K562 (cell line): ENCODE data around the gene ENPP6. TPM values are rescaled to one million over a fixed set of nuclear protein-coding genes. Genes with fewer than 3 reads are reported as not detected.

Source experiments
- ATAC-seq: fragments of 200-7000 bp; cut with Tn5 transposase; 3 replicates; pipeline ENCODE4 v1.9.1; 2020; ENCODE audit warnings: moderate library complexity
- BruUV-seq: library from RNA; stranded (reverse); fragments of 400-500 nt; replicated peaks from 2 replicates; lab custom pipeline; 2021; lab: Mats Ljungman, UMichigan
- CTCF ChIA-PET: fragments of 300-600 bp; formaldehyde crosslinking; extraction: SDS; loops from one replicate; lab custom pipeline; 2021; ENCODE audit warnings: low intra/inter-chr PET ratio; lab: Yijun Ruan, JAX
- POLR2A ChIA-PET: fragments of 300-600, 350-650 bp; sonication (Branson Sonifier 250); formaldehyde crosslinking; extraction: SDS; loops from one replicate; lab custom pipeline; 2021; ENCODE audit warnings: antibody characterized with exemption, inconsistent platforms; lab: Yijun Ruan, JAX
- DNase-seq, 4 experiments: peaks; one replicate each; pipeline versions ENCODE4 v3.0.0 to v3.0.0-alpha.2; 2011 to 2018; ENCODE audit warnings: low spot score in 3 of 4, mixed read lengths in 3 of 4; ENCODE audit errors: extremely low read depth in 1 of 4
- FAIRE-seq: peaks from 2 replicates; lab custom pipeline; 2011; peaks lifted over from hg19 to GRCh38; lab: Jason Lieb, UNC
- H2AFZ ChIP-seq: 2 replicates; pipeline ENCODE4 v1.6.0; 2011; ENCODE audit warnings: low read depth, low read length, control low read depth, inconsistent platforms
- H3K27ac ChIP-seq: fragments of 200-600 bp; 3 replicates; pipeline ENCODE4 v1.8.0; 2011; ENCODE audit warnings: low read depth, mild to moderate bottlenecking, control low read depth, inconsistent platforms, low read length, moderate library complexity, mixed read lengths; ENCODE audit errors: extremely low read depth
- H3K27me3 ChIP-seq, 2 experiments: fragments of 300-600 bp in 1 of 2; 2 replicates in 1 of 2; 3 replicates in 1 of 2; pipeline versions ENCODE4 v1.6.0 to v1.8.0; 2011; ENCODE audit warnings: inconsistent platforms in 2 of 2, low read length in 2 of 2, mild to moderate bottlenecking in 1 of 2, mixed read lengths in 1 of 2, moderate library complexity in 1 of 2; ENCODE audit not compliant: control insufficient read depth in 2 of 2, insufficient read depth in 2 of 2
- H3K36me3 ChIP-seq: fragments of 300-600 bp; 3 replicates; pipeline ENCODE4 v1.8.0; 2011; ENCODE audit warnings: mild to moderate bottlenecking, low read length, inconsistent platforms; ENCODE audit not compliant: control insufficient read depth, insufficient read depth
- H3K4me1 ChIP-seq, 2 experiments: fragments of 200-600 bp in 1 of 2; replicated peaks in 1 of 2; 2 replicates in 1 of 2; 3 replicates in 1 of 2; pipeline versions ENCODE4 v1.5.1 to v1.8.0; 2011; ENCODE audit warnings: inconsistent platforms in 2 of 2, low read length in 2 of 2, mild to moderate bottlenecking in 1 of 2, mixed read lengths in 1 of 2, moderate library complexity in 1 of 2; ENCODE audit not compliant: control insufficient read depth in 2 of 2, insufficient read depth in 2 of 2
- H3K4me2 ChIP-seq: 2 replicates; pipeline ENCODE4 v1.6.1; 2011; ENCODE audit warnings: low read length, control low read depth, inconsistent platforms, mixed read lengths; ENCODE audit not compliant: insufficient read depth
- H3K4me3 ChIP-seq: fragments of 200-600 bp; sonication (generic), shearing (Covaris generic); 2 replicates; pipeline ENCODE4 v1.5.1; 2016; ENCODE audit warnings: control low read depth, inconsistent platforms
- H3K79me2 ChIP-seq: fragments of 200-600 bp; 3 replicates; pipeline ENCODE4 v1.8.0; 2011; ENCODE audit warnings: low read length, inconsistent platforms; ENCODE audit not compliant: control insufficient read depth, insufficient read depth
- H3K9ac ChIP-seq, 2 experiments: 2 replicates each; pipeline versions ENCODE4 v1.6.0 to v1.6.1; 2011; ENCODE audit warnings: low read depth in 2 of 2, low read length in 2 of 2, control low read depth in 1 of 2, inconsistent platforms in 1 of 2, mild to moderate bottlenecking in 1 of 2, mixed read lengths in 1 of 2; ENCODE audit not compliant: insufficient read depth in 1 of 2
- H3K9me1 ChIP-seq: one replicate; pipeline ENCODE4 v1.6.0; 2011; ENCODE audit warnings: inconsistent platforms, mild to moderate bottlenecking, low read length, moderate library complexity; ENCODE audit not compliant: control insufficient read depth, insufficient read depth
- H3K9me3 ChIP-seq: replicated peaks from 2 replicates; pipeline ENCODE4 v1.5.1; 2011; ENCODE audit warnings: low read depth, low read length, inconsistent platforms; ENCODE audit not compliant: control insufficient read depth, insufficient read depth
- H4K20me1 ChIP-seq: replicated peaks from 2 replicates; pipeline ENCODE4 v1.6.1; 2011; ENCODE audit warnings: low read length, inconsistent platforms, mixed read lengths; ENCODE audit not compliant: control insufficient read depth, insufficient read depth
- E2F3 ChIP-seq: fragments of 250-450 bp; sonication (Bioruptor Pico); IDR thresholded peaks from 2 replicates; pipeline ENCODE4 v1.4.0; 2020; ENCODE audit warnings: mild to moderate bottlenecking
- EGR1 ChIP-seq: fragments of 450-650 bp; conservative IDR thresholded peaks from 2 replicates; pipeline ENCODE4 v1.6.1; 2017; ENCODE audit warnings: mild to moderate bottlenecking
- KDM5B ChIP-seq: fragments of 200-600 bp; sonication (generic); IDR thresholded peaks from 2 replicates; pipeline ENCODE4 v1.6.1; 2012; ENCODE audit warnings: low read depth, mild to moderate bottlenecking, moderate library complexity, low read length, control low read depth, inconsistent platforms; ENCODE audit not compliant: insufficient replicate concordance
- SRF ChIP-seq, 2 experiments: fragments of 250-450, 450-650 bp in 1 of 2; sonication (Bioruptor Pico) in 1 of 2; sonication (generic) in 1 of 2; formaldehyde crosslinking; IDR thresholded peaks; 2 replicates each; pipeline versions ENCODE4 v1.5.0 to v1.5.1; 2020 to 2022; ENCODE audit warnings: mild to moderate bottlenecking in 1 of 2, missing genetic modification reagents in 1 of 2
- TAF9B ChIP-seq: fragments of 450-650 bp; IDR thresholded peaks from 2 replicates; pipeline ENCODE4 v1.6.1; 2018; ENCODE audit warnings: mild to moderate bottlenecking; ENCODE audit not compliant: partially characterized antibody
- ZNF24 ChIP-seq: fragments of 450-650 bp; IDR thresholded peaks from 2 replicates; pipeline ENCODE4 v1.6.1; 2016
- WGBS: fragments of 100-300 bp; shearing (Covaris generic); methylation state at CpG from one replicate; pipeline ENCODE4 v1.1.6; 2016; ENCODE audit warnings: low coverage, mixed read lengths; ENCODE audit not compliant: insufficient coverage; ENCODE audit errors: missing lambda C conversion rate; 5-methylcytosine and 5-hydroxymethylcytosine counted together
- in situ Hi-C: fragments of 300-500 bp; cut with MboI; formaldehyde crosslinking; loops from 4 replicates; pipeline ENCODE4 v1.15.0; 2018; ENCODE audit warnings: inconsistent platforms, mixed read lengths
- intact Hi-C: fragments of 100-400 bp; cut with micrococcal nuclease; formaldehyde crosslinking; loops from 2 replicates; pipeline ENCODE4 v1.14.2; 2022
- polyA plus RNA-seq, 8 experiments: library from polyadenylated mRNA; depleted of rRNA in 4 of 8; stranded (reverse) in 5 of 8; unstranded in 3 of 8; fragments of >200 nt; fragmentation: Nextera tagmentation in 2 of 8; fragmentation: Illumina TruSeq in 1 of 8; extraction: Ambion mirVana in 2 of 8; extraction: Trizol in 1 of 8; gene quantifications; 2 replicates each; pipeline versions ENCODE4 v1.2.1 to v1.2.3, GENCODE V29; 2011 to 2014; ENCODE audit warnings: inconsistent platforms in 1 of 8, missing spikeins in 1 of 8
- total RNA-seq, 7 experiments: library from RNA; depleted of rRNA in 6 of 7; stranded (reverse); fragments of >200 nt in 6 of 7; fragmentation: Illumina TruSeq in 2 of 7; extraction: Trizol in 2 of 7; gene quantifications; 2 replicates each; pipeline versions ENCODE4 v1.2.1 to v1.2.3, GENCODE V29; 2011 to 2021; ENCODE audit warnings: low replicate concordance in 1 of 7

ENPP6 gene
- total and polyA plus RNA-seq, 9 of the 15 experiments (the other 6 are each of a cell fraction or from before 2014, with no cell fraction given), result 0.29 TPM; not detected in 8

GRCh38 chr4:184156163-184156920 lies 61.3 kb downstream of the ENPP6 start:
- in situ Hi-C loops, result loop anchor here (25.0 kb wide), 1 partner anchor 694 kb away; no protein-coding TSS in a partner anchor
- Histone ChIP-seq H3K27ac (no peak overlapping the region), H3K4me1 (no peaks in the 10 kb centered on the region)
- POLR2A ChIA-PET, result interaction anchor here (0.7 kb wide), 1 partner anchor 10 kb away, joined by 3 read pairs; no protein-coding TSS in a partner anchor
- intact Hi-C loops, result no loop called here
- TF ChIP-seq SRF (CRISPR knock-in tag; IDR thresholded peaks at IDR 0.05) (no peak), TAF9B (no peak), E2F3 (no peak), EGR1 (no peak), KDM5B (no peak), ZNF24 (no peak)
- TF ChIP-seq, all 486 proteins: peak for 0
- Histone ChIP-seq H3K9ac (no peak overlapping the region), H3K4me3 (no peak overlapping the region), H2AFZ (no peak overlapping the region), H3K79me2 (no peaks in the 10 kb centered on the region), H3K27me3 (no peaks in the 10 kb centered on the region; a peak in 1 of 5 replicates), H3K9me1 (no peaks in the 10 kb centered on the region), H3K36me3 (no peaks in the 10 kb centered on the region), H4K20me1 (no peaks in the 10 kb centered on the region), H3K9me3 (no peaks in the 10 kb centered on the region), H3K4me2 (no peak overlapping the region)
- BruUV-seq, result no TSS peak
- CTCF ChIA-PET, result no interaction called here
- ATAC-seq (no peak), FAIRE-seq (no peak), DNase-seq (no peak)
- 2% methylated on average over 10 of the region's 10 CpGs for WGBS
